ENCODE measurements around the gene ZNF813.
"Not testable (repeated sequence)": the region's sequence is repeated elsewhere in the genome, so short reads cannot be mapped to it uniquely, and the experiment has no call there.

- not testable (repeated sequence) for TF ChIP-seq EZH2 (IDR thresholded peaks at IDR 0.05; ENCODE audit: borderline replicate concordance, low read length)
- TF ChIP-seq, protein P1, sequence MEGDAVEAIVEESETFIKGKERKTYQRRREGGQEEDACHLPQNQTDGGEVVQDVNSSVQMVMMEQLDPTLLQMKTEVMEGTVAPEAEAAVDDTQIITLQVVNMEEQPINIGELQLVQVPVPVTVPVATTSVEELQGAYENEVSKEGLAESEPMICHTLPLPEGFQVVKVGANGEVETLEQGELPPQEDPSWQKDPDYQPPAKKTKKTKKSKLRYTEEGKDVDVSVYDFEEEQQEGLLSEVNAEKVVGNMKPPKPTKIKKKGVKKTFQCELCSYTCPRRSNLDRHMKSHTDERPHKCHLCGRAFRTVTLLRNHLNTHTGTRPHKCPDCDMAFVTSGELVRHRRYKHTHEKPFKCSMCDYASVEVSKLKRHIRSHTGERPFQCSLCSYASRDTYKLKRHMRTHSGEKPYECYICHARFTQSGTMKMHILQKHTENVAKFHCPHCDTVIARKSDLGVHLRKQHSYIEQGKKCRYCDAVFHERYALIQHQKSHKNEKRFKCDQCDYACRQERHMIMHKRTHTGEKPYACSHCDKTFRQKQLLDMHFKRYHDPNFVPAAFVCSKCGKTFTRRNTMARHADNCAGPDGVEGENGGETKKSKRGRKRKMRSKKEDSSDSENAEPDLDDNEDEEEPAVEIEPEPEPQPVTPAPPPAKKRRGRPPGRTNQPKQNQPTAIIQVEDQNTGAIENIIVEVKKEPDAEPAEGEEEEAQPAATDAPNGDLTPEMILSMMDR (IDR thresholded peaks at IDR 0.05; ENCODE audit: low read length), result not testable (repeated sequence)
These were observed 16.2 kb downstream of the ZNF813 start for GRCh38 chr19:53483751-53484150.
